HG03558 (cell line): ENCODE data around the gene C10orf67.
"Not testable (repeated sequence)": the region's sequence is repeated elsewhere in the genome, so short reads cannot be mapped to it uniquely, and the experiment has no call there.

Experiments
- ATAC-seq: cut with Tn5 transposase; IDR thresholded peaks from one replicate; pipeline ENCODE4 v1.9.1; 2021; ENCODE audit warnings: moderate number of reproducible peaks; ENCODE audit not compliant: unreplicated experiment; ENCODE audit errors: extremely low read depth

Gene C10orf67

DNA sequence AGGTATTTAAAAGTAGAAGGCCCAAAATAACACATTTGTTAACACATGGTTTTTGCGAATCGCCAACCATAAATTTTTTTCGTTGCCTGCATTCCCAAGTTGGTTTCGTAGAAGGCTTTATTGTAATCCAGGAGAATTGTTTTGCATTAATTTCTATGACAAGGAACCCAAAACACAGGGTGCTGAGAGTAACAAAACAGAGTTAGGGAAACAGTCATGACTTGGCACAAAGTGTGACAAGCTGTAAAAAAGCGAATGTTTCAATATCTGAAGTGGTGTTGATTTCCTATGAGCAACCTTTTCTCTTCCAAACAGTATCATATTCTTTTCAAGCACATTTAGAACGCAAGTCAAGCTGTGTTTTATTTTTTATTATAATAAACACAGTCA is 63.6 kb downstream of the C10orf67 start:
- no peak for ATAC-seq

DNA sequence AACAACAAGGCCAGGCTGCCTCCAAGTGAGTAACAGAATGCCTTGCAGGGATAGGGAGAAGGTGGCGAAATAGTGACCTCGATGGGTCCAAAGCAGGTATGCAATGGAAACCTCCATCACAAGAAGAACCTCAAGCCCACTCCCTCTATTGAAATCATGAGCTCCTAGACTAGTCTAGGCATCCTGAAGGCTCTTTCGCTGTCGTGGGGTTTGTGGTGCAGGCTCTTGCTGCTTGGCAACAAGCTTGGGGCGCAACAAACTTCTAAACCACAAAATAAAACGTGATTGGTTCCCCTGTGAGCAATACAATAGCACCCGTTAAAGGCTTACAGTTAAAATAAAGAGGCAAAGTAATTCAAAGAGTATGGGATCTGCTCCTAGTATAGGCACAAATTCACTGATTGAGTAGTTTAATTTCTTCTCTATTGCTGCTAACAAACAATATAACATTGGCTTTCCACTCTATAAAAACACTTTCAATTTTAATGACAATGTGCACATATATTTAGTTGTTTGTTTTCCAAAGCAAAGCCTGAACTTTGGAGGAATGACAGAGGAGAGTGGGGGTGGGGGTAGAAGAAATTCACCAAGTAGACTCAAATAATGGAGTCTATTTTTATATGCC is 64.1 kb downstream of the C10orf67 start:
- ATAC-seq, result no peak

DNA sequence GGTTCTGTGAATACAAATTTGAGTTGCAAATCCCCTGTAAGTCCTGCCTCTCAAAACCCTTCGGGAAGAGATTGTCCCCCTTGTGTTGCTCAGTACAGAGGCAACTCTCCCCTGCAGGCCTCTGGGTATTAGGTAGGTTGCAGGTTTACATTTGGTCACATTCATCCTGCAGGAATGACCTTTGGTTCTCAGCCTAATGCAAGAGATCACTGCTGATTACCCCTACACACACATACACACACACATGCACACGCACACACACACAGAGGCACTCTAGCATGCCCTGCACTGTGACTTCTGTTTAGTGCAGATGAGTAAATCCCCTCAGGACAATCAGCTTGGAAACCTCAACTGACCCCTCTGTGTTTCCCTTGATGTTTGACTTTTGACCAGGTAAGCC is 69.2 kb downstream of the C10orf67 start:
- no peak for ATAC-seq

DNA sequence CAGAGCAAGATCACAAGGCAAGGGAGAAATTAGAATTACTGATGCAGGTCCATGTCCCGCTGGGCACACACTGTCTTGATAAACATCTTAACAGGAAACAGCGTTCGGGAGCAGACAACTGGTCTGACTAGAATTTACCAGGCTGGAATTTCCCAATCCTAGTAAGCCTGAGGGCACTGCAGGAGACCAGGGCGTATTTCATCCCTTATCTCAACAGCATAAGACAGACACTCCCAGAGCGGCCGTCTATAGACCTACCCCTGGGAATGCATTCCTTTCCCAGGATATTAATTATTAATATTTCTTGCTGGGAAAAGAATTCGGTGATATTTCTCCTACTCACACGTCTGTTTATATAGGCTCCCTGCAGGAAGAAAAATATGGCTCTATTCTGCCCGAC is 70.4 kb downstream of the C10orf67 start:
- ATAC-seq, result not testable (repeated sequence)

DNA sequence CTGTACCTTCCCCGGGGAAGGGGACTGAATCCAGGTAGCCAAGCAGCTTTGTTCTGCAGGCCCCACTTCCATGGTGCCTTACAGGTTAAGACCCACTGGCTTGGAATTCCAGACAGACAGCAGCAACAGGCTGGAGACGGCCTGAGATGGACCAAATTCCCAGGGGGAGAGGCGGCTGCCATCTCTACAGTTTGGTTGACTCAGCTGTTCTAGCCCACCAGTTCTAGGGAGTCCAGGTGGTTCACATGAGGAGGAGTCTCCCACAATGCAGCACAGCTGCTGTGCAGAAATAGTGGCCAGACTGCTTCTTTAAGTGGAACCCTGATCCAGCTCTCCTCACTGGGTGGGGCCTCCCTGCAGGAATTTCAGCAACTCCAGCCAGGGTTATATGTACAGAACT is 74.1 kb downstream of the C10orf67 start:
- no peak for ATAC-seq

DNA sequence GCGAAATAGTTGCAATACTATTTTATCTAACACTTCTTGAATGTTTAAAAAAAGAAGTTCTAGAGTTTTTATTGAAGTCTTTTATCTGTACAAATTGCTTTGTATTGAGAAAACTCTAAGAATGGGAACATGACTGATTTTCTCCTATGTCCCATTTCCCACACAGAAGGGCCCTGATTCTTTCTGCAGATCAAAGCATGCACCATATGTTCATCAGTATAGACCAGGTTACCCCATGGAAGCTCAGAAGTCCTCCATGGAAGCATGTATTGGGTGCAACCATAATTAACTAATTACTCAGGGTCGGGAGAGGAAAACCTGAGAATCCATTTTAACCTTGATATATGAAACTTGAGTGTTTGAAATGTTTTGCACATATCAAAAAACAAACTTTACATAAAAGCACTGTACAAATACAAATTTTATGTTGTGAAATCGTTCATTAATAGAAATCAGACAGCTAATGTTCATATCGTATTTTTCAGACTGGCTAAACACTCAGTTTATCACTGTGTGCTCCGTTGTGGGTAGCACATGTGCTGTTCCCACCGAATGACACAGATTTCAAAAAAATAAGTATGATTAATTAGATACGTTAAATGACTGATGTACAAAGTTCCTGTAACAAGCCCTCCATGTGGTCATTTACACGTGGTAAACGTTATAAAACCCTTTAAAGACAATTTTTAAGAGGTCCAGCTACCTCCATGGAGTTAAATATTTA is 81.0 kb downstream of the C10orf67 start:
- no peak for ATAC-seq

DNA sequence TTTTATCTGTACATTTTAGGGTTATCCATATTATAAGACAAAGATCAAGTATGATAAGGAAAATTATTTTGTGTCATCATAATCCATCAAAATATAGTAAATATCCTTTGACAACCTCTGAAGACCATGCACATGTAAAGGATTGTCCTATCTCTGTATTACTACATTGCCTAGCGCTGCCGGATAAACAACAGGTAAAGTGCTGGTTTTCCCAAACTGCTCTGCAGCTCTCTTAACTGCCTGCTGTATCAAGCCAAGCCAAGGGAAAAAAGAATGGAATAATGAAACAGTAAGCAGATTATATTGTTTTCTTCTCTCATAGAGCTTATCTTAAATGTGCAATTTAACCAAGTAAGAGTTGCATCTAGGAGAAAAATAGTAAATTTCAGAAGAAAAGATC is 81.7 kb downstream of the C10orf67 start:
- no peak for ATAC-seq

DNA sequence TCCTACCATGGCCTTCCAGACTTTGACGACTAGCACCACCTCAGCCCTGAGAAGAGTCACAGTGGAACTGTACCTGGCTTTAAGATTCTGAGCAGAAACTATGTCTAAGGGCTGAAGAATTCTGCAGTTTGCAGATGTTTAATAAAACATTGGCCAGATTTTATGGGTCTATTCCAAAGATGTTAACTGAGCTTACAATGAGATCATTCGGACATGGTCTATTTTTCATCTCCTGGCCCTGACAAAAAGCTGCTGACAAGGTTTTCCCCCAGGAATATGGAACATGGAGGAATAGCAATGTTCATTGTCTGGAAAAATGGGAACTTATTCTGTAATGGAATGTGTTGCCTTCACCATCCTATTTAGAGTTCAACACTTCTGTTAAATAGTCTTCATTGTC is 86.1 kb downstream of the C10orf67 start:
- ATAC-seq, result no peak

DNA sequence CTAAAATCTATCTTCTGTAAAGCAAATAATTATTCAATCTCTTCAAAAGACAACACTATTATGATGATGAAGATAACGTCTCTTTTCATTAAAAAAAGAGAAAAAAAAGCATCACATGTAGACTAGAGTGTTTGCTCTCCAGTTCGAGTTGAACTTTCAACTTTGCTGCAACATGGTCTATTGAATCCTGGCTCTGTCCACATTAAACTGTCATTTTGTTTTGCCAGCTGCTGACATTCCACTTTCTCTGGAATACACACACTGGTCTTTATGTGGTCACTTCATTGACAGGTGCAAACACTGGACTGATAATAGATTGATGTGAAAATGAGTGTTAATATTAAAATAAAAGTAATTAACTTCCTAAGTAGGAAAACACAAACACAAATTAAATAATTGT is 90.8 kb downstream of the C10orf67 start:
- ATAC-seq, result no peak

DNA sequence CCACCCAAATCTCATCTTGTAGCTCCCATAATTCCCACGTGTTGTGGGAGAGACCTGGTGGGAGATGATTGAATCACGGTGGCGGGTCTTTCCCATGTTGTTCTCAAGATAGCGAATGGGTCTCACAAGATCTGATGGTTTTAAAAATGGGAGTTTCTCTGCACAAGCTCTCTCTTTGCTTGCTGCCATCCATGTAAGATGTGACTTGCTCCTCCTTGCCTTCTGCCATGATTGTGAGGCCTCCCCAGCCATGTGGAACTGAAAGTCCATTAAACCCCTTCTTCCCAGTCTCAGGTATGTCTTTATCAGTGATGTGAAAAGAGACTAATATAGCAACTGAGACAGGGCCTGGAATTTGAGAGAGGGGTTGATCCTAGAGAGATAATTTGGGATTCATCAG is 91.7 kb downstream of the C10orf67 start:
- not testable (repeated sequence) for ATAC-seq

DNA sequence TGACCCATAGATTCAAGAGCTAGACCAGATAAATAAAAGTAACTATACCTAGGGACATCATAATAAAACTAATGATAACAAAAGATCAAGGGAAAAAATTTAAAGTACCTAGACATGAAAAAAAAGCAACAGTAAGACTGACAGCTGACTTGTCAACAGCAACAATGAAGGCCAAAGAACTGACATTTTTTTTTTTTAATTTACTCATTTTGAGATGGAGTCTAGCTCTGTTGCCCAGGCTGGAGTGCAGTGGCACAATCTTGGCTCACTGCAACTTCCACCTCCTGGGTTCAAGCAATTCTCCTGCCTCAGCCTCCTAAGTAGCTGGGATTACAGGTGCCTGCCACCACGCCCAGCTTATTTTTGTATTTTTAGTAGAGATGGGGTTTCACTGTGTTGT is 102.8 kb downstream of the C10orf67 start:
- ATAC-seq, result not testable (repeated sequence)

DNA sequence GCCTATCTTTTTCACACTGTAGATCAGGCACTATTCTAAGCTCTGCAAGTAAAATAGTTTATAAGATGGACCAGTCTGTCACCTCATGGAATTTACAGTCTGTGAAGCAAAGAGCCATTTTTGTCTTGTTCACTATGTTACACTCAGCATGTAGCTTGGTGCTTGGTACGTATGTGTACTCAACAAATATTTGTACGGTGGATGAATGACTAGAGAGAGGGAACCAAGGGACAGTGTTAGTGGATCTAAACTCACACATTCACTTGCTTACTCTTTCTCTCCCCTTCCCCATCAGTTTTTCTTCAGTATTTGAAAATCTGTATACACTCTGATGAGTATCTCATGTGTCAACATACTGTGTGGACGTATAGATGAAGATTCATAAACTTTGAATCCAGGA is 106.6 kb downstream of the C10orf67 start:
- no peak for ATAC-seq

DNA sequence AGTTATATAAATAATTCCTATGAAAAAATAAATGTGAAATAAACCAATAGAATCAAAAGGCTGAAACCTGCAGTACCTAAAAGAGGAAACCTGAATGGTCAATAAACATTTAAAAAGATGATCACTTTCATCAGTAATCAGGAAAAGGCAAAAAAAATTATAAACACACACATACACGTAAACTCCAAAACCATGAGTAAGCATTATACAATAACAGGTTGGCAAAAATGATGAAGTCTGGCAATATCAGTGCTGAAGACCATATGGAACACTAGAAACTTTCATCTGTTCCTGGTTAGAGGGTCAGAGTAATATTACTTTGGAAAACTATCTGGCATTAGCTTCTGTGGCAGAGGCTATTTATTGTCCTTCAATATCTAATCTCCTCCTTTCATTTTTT is 114.0 kb downstream of the C10orf67 start:
- no peak for ATAC-seq

DNA sequence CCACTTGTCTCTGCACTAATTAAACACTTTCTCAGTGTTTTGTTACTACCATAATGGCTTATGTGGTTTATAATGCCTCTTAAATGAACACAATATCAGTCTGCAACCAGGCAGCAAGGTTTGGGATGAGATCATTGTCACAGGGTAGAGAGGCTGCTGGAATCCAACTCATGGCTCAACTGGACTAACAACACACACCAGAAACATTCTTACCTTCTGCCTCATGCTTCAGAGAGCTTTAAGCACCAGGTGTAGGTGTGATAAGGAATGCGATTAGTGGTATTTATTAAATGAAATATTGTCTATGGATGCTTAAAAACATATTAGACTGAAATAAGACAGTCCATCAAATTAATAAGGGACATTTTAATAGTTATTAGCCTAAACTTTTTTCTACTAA is 127.1 kb downstream of the C10orf67 start:
- no peak for ATAC-seq

DNA sequence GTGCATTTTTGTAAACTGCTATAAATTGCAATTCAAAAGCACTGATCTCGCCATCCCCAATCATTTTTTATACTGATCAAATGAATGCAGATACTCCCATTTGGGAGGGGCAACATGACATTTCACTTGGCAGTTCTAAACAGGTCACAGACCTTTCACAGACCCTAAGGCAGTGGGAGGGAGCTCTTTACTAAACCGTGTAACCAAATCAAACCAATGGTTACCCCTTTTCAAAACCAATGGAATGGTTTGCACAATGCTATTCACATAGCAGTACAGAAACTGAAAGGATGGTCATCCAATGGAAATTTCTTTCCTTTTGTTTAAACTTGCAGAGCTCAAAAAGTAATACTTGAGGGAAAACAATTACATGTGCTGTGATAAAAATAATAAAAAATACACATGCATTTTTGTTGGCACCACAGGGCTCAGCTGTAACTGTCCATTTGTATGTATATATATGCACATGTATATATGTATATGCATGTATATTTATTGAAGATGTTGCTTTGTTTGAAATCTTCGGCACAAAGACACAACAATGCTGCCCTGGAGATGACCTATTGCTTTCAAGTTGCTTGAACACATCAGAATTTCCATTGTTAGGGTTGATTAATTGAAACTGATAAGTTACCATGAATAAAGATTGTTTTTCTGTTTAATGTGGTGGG is 138.5 kb downstream of the C10orf67 start:
- ATAC-seq, result no peak

DNA sequence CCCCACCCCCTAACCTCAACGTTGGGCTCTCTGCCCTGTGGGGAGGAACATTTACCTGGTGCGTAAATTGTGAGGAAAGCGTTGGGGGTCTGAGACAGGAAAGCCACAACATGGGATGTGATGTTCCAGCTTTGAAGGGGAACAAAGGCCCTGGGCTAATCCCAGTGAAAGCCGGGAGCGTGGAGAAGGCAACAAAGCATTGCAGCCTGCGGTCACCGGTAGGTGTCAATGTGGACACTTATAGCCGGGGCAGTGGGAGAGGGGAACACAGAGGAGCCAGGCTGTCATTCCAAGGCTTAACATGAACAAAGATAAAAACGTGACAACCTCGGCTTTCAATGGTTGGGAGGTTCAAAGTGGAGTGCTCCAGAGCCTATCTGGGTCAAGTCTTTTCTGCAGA is 139.8 kb downstream of the C10orf67 start:
- no peak for ATAC-seq

DNA sequence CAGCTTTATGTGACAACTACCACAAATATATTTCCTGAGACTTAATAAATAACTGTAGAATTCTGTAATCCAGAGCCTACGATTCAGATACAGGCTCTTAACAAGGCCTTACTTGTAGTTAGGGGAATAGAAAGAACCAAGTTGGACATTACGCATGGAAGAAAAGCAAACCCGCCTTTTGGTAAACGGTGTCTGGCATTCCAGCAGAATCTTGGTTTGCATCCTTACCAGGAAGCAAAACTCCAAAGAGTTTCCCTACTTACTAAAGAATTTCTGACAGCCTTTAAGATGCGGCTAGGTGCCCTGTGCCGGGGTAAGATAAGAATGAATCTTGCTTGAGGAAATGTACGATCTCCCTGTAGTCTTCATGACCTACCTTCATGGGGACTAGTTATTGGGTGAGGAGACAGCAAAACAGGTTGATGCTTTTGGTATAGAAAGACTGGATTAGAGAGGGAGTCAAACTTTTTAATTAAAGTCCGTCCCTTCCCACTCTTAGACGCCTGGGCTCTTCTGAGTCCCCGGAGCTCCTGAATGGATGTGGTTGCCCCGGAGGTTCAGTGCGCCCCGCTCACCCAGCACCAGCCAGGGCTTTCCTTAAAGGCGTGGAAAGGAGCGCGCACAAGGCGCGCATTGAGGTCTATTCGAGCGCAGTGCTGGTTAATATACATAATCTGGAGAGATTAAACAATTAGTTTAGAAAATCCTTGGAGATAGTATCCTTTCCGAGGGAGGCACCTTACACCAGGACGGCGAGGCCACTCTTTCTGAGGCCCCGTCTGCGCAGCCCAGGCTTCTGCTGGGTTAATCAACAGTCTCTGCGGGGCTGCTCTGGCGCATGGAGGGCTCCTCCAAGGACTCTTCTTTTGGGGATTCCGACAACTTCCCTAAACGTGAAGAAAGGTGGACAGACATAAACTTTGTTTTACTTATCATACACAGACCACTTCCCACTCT is 140.9 kb downstream of the C10orf67 start:
- no peak for ATAC-seq

DNA sequence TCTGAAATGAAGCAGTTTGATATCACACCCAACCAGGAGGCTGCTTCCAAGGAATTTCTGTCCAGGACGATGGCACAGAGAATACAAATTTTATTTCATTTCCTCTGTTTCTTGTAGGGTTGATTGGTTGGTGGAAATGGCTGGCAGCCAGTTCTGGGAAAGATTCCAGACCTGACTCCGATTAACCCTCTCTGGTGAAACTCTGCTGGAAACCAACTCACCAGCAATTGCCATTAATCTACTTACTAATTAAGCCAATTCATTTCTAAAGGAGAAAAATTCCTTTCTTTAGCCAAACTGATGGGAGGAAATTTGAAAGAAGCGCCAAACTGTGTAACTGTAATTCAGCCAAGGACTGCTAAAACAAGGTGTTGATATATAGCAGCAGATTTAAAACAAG is 141.8 kb downstream of the C10orf67 start:
- no peak for ATAC-seq

DNA sequence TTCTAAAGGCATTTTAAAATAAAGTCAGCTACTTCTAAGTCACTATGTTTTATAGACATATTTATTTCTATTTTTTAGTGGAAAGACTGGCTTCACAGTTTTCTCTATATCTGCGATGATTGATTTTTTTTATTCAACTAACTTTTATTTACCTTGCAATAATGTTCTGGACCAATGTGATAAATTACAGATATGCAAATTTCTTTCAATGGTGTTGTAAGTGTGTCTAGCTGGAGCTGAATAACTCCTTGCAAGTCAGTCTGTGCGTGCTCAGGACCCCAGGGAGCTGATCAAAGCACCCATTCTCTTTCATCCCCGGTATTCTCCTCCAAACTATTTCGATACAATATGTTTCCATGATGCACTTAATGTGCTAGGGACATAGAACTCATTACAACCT is 142.8 kb downstream of the C10orf67 start:
- no peak for ATAC-seq

DNA sequence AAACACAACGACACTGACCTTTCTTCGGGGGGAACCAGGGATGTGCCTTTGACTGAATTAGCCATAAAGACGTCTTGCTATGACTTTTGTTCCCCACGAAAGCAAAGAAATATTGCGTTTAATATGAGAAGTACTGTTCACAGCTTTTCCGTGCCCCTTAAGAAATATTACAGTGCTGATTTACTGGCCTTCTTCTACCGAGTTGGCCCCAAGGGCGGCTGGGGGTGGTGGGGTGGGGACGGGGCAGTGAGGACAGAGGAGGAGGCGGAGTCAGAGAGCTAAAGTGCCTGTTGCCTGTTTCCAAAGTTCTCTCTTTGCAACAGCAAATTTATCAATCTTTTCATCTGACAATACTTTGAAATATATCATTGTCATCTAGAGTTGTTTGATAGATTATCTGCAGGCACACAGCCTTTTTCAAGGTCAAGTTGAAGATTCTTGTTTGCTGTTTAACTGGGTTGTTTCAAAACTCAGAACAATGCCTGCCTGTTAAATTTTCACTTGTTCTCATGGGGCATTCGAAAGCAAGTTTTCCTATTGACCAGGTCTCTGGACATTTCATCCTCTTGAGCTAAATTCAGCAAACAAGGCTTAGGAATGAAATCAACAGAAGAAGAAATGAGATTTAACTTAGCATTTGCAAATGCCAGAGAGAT is 143.5 kb downstream of the C10orf67 start:
- ATAC-seq, result no peak
